ENCODE results near the gene C20orf204. TPM values are rescaled to one million over a fixed set of nuclear protein-coding genes. Genes with fewer than 3 reads are reported as not detected.
A peak's percentile ranks its signal among the peaks of the same experiment; 100 is the strongest.
"Not testable (repeated sequence)": the region's sequence is repeated elsewhere in the genome, so short reads cannot be mapped to it uniquely, and the experiment has no call there.

The C20orf204 gene, protein sequence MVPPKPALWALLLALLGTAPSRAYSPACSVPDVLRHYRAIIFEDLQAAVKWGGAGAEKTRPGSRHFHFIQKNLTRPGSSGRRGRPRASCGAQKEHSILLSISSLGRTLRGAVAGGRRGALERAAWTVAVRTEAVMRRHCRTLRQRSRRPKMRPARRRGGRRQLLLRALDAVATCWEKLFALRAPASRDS
- 10 to 100 TPM; 12.8 to 21.5 TPM for total RNA-seq

- Mint-ChIP-seq H3K4me3 (peak within 1 kb of the TSS; percentile 78), H3K4me1 (peaks cover 27% of the 10 kb centered on the region), H3K9me3 (no peaks in the 10 kb centered on the region), H3K27me3 (no peaks in the 10 kb centered on the region), H3K36me3 (ENCODE audit: low read depth) (peaks cover 42% of the 10 kb centered on the region), H3K27ac (peak within 1 kb of the TSS; percentile 95)
- no peak for ATAC-seq (replicated peaks)
Observed at GRCh38 chr20:64035933-64036345, at the start of gene C20orf204. Gene C20orf204, plus strand, starts transcription at chr20:64036182. Its CDS starts 142 bp downstream, at chr20:64036324.

DNA sequence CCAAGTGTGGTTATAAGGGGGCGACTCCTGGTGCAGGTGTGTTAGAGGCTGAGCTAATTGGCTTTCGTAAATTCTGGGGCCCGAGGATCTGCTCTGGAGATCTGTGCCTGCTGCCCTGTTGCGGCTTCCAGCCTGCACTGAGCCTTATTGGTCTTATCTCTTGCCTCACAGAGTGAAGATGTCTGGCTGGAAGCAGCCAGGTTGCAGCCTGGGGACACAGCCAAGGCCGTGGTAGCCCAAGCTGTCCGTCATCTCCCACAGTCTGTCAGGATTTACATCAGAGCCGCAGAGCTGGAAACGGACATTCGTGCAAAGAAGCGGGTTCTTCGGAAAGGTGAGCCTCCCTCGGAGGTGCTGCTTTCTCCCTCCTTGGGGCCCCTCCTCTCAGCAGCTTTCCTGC is 35.1 kb upstream of the C20orf204 start:
- H3K9me3 Mint-ChIP-seq: no peaks in the 10 kb centered on the region
- no peak overlapping the region for H3K4me3 Mint-ChIP-seq
- H3K4me1 Mint-ChIP-seq: peaks cover 8% of the 10 kb centered on the region
- peaks cover 98% of the 10 kb centered on the region for H3K36me3 Mint-ChIP-seq (ENCODE audit: low read depth)
- no peaks in the 10 kb centered on the region for H3K27me3 Mint-ChIP-seq
- H3K27ac Mint-ChIP-seq: no peak overlapping the region
- no peak for ATAC-seq (replicated peaks)

GRCh38 chr20:64001607-64002011 is 34.4 kb upstream of the C20orf204 start:
- H3K4me3 Mint-ChIP-seq: peak overlapping the region; percentile 7
- H3K9me3 Mint-ChIP-seq: no peaks in the 10 kb centered on the region
- no peak overlapping the region for H3K27ac Mint-ChIP-seq
- H3K4me1 Mint-ChIP-seq: peaks cover 8% of the 10 kb centered on the region
- peaks cover 98% of the 10 kb centered on the region for H3K36me3 Mint-ChIP-seq (ENCODE audit: low read depth)
- peak; percentile 29 for ATAC-seq (replicated peaks)
- no peaks in the 10 kb centered on the region for H3K27me3 Mint-ChIP-seq

DNA sequence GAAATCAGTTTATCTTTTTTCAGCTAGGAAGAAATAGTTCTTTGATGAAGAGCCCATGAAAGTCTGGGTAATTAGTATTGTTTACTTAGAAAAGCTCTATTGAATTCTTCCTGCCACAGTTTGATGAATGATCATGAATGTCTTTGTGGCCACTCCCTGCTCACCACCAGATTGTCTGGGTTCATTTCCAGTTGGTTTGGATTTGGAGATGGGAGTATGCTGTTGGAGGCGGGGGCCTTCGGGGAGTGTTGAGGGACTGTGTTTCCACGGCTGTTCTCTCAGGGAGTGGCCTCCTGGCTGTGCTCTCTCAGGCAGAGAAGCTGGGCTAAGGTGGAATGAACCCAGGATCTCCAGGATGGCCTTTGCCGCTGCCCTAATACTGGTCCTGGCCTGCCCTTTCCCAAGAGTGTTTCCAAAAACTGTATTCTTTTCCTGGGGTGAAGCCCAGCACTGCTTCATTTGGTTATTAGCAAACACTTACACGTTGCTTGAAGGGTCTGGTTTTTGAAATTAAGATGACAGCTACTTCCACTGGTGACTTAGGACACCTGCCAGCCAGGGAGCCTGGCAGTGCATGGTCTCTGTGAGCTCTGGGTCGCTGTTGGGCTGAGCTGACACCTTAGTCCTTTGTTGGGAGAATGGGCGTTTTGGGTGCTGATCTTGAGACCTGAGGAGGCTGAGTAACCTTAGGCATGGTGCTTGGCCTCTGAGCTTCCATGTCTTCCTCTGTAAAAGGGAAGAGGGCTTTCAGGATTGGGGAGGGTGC is 31.8 kb upstream of the C20orf204 start:
- H3K27ac Mint-ChIP-seq: no peak overlapping the region
- H3K27me3 Mint-ChIP-seq: no peaks in the 10 kb centered on the region
- H3K4me3 Mint-ChIP-seq: no peak overlapping the region
- ATAC-seq (replicated peaks): no peak
- peaks cover 18% of the 10 kb centered on the region for H3K4me1 Mint-ChIP-seq
- H3K9me3 Mint-ChIP-seq: no peaks in the 10 kb centered on the region
- H3K36me3 Mint-ChIP-seq (ENCODE audit: low read depth): peaks cover 100% of the 10 kb centered on the region

GRCh38 chr20:64005394-64005793 is 30.6 kb upstream of the C20orf204 start:
- H3K27ac Mint-ChIP-seq: peak overlapping the region; percentile 56
- ATAC-seq (replicated peaks): peak; percentile 34
- no peaks in the 10 kb centered on the region for H3K27me3 Mint-ChIP-seq
- peak overlapping the region; percentile 33 for H3K4me3 Mint-ChIP-seq
- H3K36me3 Mint-ChIP-seq (ENCODE audit: low read depth): peaks cover 100% of the 10 kb centered on the region
- no peaks in the 10 kb centered on the region for H3K9me3 Mint-ChIP-seq
- H3K4me1 Mint-ChIP-seq: peaks cover 28% of the 10 kb centered on the region

DNA sequence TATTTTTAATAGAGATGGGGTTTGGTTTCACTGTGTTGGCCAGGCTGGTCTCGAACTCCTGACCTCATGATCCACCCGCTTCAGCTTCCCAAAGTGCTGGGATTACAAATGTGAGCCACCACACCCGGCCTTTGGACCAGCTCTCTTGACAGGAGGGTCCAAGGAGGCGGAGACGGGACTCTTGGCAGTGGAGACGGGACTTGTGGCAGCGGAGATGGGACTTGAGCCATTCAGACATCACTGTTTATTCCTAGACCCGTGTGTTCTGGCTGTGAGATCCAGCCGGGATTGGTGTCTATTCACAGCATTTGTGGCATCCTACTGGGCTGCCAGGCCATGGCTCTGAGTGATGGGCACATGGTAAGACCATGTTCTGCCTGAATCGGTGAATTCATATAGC is 29.5 kb upstream of the C20orf204 start:
- Mint-ChIP-seq H3K27me3 (no peaks in the 10 kb centered on the region), H3K9me3 (no peaks in the 10 kb centered on the region), H3K36me3 (ENCODE audit: low read depth) (peaks cover 100% of the 10 kb centered on the region), H3K27ac (no peak overlapping the region), H3K4me1 (peaks cover 31% of the 10 kb centered on the region), H3K4me3 (no peak overlapping the region)
- ATAC-seq (replicated peaks): no peak

DNA sequence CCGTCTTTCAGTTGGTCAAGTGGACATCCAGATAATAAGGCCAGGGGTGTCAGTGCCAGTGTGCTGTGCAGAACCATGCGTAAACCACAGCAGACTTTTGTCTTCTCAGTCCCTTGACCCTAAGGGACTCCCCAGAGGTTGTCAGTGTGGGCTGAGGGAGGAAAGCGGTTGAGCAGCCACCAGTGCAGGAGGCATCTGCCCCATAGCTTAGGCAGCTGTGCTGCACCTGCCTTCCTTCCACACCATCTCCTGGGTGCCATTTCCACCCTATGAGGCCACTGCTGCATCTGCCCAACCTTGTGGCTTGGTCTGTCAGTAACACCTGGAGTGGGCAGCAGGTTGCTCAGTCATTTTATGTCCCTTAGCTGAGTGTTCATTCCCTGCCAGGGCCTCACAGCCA is 29.1 kb upstream of the C20orf204 start:
- H3K36me3 Mint-ChIP-seq (ENCODE audit: low read depth): peaks cover 96% of the 10 kb centered on the region
- peaks cover 28% of the 10 kb centered on the region for H3K4me1 Mint-ChIP-seq
- no peaks in the 10 kb centered on the region for H3K27me3 Mint-ChIP-seq
- ATAC-seq (replicated peaks): no peak
- H3K4me3 Mint-ChIP-seq: no peak overlapping the region
- no peaks in the 10 kb centered on the region for H3K9me3 Mint-ChIP-seq
- H3K27ac Mint-ChIP-seq: no peak overlapping the region

- H3K27me3 Mint-ChIP-seq: no peaks in the 10 kb centered on the region
- peaks cover 34% of the 10 kb centered on the region for H3K4me1 Mint-ChIP-seq
- H3K4me3 Mint-ChIP-seq: peak overlapping the region; percentile 67
- peak; percentile 82 for ATAC-seq (replicated peaks)
- no peaks in the 10 kb centered on the region for H3K9me3 Mint-ChIP-seq
- peaks cover 84% of the 10 kb centered on the region for H3K36me3 Mint-ChIP-seq (ENCODE audit: low read depth)
- peak overlapping the region; percentile 81 for H3K27ac Mint-ChIP-seq
Observed at GRCh38 chr20:64009811-64010387, 26.1 kb upstream of the C20orf204 start.

DNA sequence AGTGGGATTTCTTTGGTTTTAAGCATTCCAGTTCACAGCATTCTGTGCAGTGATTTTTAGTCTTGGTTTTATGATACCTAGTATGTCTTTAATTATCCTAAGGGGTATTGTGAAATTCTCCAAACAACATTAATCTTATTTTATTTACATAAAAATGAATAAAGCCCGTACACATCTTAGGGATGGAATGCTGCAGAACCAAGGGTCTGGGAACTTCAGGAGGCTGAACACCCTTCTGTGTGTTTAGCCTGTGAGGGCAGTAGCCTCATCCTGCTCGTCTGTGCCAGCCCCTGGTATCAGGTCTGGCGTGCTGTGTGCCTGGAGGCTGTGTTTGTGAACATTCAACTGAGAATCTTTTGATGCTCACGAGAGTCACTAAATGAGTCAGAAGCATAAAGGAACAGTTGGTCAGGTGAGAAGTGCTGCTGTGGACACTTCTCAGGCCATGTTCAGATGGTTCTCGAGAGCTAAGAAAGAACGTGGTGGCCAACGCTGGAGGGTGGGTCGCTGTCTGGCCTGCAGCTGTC is 25.2 kb upstream of the C20orf204 start:
- Mint-ChIP-seq H3K9me3 (no peaks in the 10 kb centered on the region), H3K27me3 (no peaks in the 10 kb centered on the region), H3K4me3 (peak overlapping the region; percentile 67), H3K36me3 (ENCODE audit: low read depth) (peaks cover 84% of the 10 kb centered on the region), H3K4me1 (peaks cover 31% of the 10 kb centered on the region), H3K27ac (peak overlapping the region; percentile 81)
- peak; percentile 58 for ATAC-seq (replicated peaks)

GRCh38 chr20:64011366-64011779 is 24.6 kb upstream of the C20orf204 start:
- no peak for ATAC-seq (replicated peaks)
- Mint-ChIP-seq H3K9me3 (no peaks in the 10 kb centered on the region), H3K27me3 (no peaks in the 10 kb centered on the region), H3K27ac (peak overlapping the region; percentile 81), H3K36me3 (ENCODE audit: low read depth) (peaks cover 84% of the 10 kb centered on the region), H3K4me1 (peaks cover 31% of the 10 kb centered on the region), H3K4me3 (peak overlapping the region; percentile 67)

GRCh38 chr20:64012385-64013154 is 23.4 kb upstream of the C20orf204 start:
- Mint-ChIP-seq H3K27ac (peak overlapping the region; percentile 89), H3K4me1 (peaks cover 31% of the 10 kb centered on the region), H3K36me3 (ENCODE audit: low read depth) (peaks cover 79% of the 10 kb centered on the region), H3K4me3 (peak overlapping the region; percentile 72)
- not testable (repeated sequence) for ATAC-seq (replicated peaks); H3K9me3 Mint-ChIP-seq; H3K27me3 Mint-ChIP-seq

GRCh38 chr20:64015635-64016034 is 20.3 kb upstream of the C20orf204 start:
- Mint-ChIP-seq H3K4me1 (peaks cover 15% of the 10 kb centered on the region), H3K27me3 (no peaks in the 10 kb centered on the region), H3K27ac (no peak overlapping the region), H3K9me3 (no peaks in the 10 kb centered on the region), H3K4me3 (peak overlapping the region; percentile 40), H3K36me3 (ENCODE audit: low read depth) (peaks cover 78% of the 10 kb centered on the region)
- ATAC-seq (replicated peaks): no peak

- H3K36me3 Mint-ChIP-seq (ENCODE audit: low read depth): peaks cover 87% of the 10 kb centered on the region
- no peaks in the 10 kb centered on the region for H3K27me3 Mint-ChIP-seq
- ATAC-seq (replicated peaks): no peak
- H3K4me1 Mint-ChIP-seq: peaks cover 4% of the 10 kb centered on the region
- H3K9me3 Mint-ChIP-seq: no peaks in the 10 kb centered on the region
- no peak overlapping the region for H3K27ac Mint-ChIP-seq
- no peak overlapping the region for H3K4me3 Mint-ChIP-seq
Observed at GRCh38 chr20:64021124-64021975, 14.6 kb upstream of the C20orf204 start.

All from activated T-helper 17 cell treated with anti-CD3 and anti-CD28 coated beads, Interleukin-2, amount 50 U/mL, for 72 hours (primary cell).